ENCODE measurements around the gene FNBP1L.

DNA sequence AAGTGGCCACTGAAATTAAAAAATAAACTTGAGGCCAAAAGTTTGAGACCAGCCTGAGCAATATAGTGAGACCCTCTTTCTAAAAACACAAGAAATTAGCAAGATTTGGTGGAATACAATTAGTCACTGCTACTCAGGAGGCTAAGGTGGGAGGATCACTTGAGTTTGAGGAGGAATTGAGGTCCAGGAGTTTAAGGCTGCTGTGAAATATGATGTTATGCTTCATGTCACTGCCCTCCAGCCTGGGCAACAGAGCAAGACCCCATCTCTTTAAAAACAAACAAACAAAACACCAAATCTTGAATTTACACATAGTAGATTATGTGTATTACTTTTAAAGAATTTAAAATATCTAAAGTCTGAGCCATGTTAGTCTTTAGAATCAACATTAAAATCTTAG lies 6.3 kb upstream of the FNBP1L start:
- TF ChIP-seq, protein P1, sequence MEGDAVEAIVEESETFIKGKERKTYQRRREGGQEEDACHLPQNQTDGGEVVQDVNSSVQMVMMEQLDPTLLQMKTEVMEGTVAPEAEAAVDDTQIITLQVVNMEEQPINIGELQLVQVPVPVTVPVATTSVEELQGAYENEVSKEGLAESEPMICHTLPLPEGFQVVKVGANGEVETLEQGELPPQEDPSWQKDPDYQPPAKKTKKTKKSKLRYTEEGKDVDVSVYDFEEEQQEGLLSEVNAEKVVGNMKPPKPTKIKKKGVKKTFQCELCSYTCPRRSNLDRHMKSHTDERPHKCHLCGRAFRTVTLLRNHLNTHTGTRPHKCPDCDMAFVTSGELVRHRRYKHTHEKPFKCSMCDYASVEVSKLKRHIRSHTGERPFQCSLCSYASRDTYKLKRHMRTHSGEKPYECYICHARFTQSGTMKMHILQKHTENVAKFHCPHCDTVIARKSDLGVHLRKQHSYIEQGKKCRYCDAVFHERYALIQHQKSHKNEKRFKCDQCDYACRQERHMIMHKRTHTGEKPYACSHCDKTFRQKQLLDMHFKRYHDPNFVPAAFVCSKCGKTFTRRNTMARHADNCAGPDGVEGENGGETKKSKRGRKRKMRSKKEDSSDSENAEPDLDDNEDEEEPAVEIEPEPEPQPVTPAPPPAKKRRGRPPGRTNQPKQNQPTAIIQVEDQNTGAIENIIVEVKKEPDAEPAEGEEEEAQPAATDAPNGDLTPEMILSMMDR (IDR thresholded peaks at IDR 0.05): no peak
- TF ChIP-seq EZH2phosphoT487 (IDR thresholded peaks at IDR 0.05): no peak

All from neural progenitor cell (in vitro differentiated cells).